Effector CD4-positive, alpha-beta T cell (primary cell): ENCODE data around the gene SCGB2B2.
"Not testable (repeated sequence)": the region's sequence is repeated elsewhere in the genome, so short reads cannot be mapped to it uniquely, and the experiment has no call there.

ENCODE experiments used
- DNase-seq: peaks from one replicate; pipeline ENCODE4 v3.0.0-alpha.2; 2020
- total RNA-seq: gene quantifications from one replicate; lab custom pipeline; 2026; lab: John Stamatoyannopoulos, UW

Gene SCGB2B2
- 1.5 reads per million for total RNA-seq

GRCh38 chr19:34676697-34677385 lies at the start of gene SCGB2B2:
Gene SCGB2B2, minus strand, starts transcription at chr19:34677159. Its CDS starts 82,596 bp downstream, at chr19:34594563.
- DNase-seq: peak; percentile 67

- no peak for DNase-seq
These were observed 48.4 kb upstream of the SCGB2B2 start for GRCh38 chr19:34725400-34725799.

DNA sequence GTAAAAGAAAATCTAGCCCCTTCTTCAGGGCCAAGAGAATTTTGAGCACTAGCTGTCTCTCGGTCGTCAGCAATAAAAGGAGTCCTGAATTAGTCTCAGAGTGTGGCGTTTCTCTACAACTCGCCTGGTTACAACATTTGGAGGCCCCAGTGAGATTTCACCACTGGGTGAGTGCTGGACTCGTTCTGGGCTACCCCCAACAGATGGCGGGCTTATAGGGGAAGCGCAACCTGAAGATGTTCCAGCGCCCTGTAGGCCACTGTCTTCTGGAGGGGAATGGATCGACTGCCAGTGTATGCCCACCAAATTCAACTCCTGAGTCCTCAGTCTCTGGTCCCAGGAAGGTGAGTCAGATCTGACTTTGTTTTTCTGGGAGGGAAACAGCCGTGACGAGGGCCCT lies 45.4 kb upstream of the SCGB2B2 start:
- no peak for DNase-seq

DNA sequence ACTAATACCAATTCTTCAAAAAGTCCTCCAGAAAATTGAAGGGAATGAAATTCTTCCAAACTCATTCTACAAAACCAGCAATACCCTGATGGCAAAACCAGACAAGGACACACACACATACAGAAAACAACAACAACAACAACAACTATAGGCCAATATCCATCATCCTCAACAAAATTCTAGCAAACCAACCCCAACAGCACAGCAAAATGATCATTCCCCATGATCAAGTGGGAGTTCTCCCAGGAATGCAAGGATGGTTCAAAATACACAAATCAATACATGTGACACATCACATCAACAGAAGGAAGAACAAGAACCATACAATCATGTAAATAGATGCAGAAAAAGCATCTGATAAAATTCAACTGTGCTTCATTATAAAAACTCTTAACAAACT lies 38.4 kb upstream of the SCGB2B2 start:
- no peak for DNase-seq

DNA sequence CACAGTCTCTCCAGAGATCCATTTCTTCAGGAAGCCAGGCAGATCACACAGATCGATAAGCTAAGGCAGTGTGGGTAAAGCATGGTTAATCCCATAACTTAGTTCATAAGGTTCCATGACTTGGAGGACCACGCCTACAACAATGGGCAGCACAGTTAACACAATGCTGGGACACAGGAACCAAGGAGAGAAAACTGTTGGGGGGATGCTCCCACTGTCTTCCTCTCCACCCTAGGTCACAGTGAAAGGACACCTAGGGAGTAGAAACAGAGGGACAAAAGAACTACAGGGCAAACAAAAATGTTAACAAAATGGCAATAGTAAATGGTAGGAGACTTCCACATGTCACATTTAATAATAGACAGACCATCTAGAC lies 36.3 kb upstream of the SCGB2B2 start:
- DNase-seq: no peak

GRCh38 chr19:34712395-34713261 lies 35.7 kb upstream of the SCGB2B2 start:
- peak; percentile 60 for DNase-seq

DNA sequence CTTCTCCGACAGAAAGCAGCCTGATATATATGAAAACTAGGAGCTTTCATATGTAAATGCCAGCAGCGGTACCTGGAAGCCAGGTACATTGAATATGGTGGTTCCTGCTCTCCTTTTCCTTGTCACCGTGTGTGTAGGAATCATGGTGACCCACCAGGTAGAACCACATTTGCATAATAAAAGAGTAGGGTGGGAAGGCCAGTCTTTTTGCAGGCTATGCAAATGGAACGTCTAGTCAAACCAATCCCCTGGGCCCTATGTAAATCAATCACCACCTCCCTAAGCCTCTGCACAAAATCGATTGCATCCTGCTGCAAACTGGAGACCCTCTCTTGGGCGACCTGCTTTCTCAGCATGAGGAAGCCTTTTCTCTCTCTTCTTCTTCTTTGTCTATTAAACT lies 34.9 kb upstream of the SCGB2B2 start:
- no peak for DNase-seq

- DNase-seq: no peak
These were observed 30.7 kb upstream of the SCGB2B2 start for GRCh38 chr19:34707661-34708060.

- no peak for DNase-seq
These were observed 15.6 kb upstream of the SCGB2B2 start for GRCh38 chr19:34692549-34692948.

DNA sequence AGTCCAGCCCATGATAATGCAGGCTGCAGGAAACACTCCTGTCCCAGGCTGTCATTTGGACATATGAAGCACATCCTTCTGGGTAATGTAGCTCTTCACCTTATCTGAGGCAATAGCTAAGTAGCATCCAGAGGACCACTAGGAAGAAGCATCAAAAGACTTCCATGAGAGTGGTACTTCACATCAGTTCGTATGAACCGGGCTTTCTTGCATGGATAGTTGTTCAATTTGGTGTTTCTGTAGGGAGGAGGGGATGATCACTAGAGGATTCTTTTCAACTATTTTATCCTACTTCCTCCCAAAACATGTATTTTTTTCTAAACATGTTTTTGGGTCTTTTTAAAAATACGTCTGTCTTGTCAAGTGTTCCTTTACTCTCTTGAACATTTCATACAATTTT lies 13.4 kb upstream of the SCGB2B2 start:
- DNase-seq: no peak

GRCh38 chr19:34688592-34688991 lies 11.6 kb upstream of the SCGB2B2 start:
- no peak for DNase-seq

DNA sequence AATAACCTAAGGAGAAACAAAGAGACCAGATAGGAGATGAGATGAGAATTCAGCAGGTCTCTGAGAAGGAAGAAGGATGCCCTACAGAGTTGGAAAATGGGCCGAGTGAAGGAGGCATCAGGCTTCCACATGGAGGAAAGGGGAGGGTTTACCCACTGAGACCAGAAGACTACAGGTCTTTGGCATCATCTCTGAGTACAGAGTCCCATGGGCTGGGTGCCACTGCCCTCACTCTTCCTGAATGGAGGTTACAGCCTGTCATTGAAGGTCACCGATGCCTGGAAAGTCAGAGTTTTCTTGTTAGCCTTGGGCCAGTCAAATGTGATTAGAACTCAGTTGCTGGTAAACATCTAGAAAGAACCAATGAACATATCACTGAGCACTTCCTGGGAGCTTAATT lies 10.4 kb upstream of the SCGB2B2 start:
- DNase-seq: no peak

GRCh38 chr19:34686455-34686854 lies 9.5 kb upstream of the SCGB2B2 start:
- DNase-seq: no peak

- not testable (repeated sequence) for DNase-seq
These were observed 8.3 kb upstream of the SCGB2B2 start for GRCh38 chr19:34685266-34685665.

GRCh38 chr19:34681478-34681877 lies 4.5 kb upstream of the SCGB2B2 start:
- DNase-seq: no peak

DNA sequence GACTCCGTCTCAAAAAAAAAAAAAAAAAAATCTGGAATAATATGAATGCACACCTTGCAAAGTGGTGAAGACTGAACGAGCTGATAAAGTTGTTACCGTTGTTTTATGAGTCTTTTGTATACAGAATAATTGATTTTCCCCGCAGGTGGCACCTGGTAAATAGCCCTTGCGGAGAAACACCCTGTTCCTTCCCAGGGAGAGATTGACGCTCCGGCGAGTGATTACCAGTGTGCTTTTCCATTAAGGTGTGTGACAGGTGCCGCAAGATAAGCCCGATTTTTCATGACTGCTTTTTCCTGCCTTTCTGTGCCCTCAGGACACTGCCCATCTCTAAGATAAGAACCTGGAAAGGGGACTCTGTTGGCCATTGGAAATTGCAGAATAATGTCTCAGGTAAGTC lies 1.5 kb upstream of the SCGB2B2 start:
- no peak for DNase-seq

- DNase-seq: no peak
These were observed 1.1 kb upstream of the SCGB2B2 start for GRCh38 chr19:34678085-34678412.

DNA sequence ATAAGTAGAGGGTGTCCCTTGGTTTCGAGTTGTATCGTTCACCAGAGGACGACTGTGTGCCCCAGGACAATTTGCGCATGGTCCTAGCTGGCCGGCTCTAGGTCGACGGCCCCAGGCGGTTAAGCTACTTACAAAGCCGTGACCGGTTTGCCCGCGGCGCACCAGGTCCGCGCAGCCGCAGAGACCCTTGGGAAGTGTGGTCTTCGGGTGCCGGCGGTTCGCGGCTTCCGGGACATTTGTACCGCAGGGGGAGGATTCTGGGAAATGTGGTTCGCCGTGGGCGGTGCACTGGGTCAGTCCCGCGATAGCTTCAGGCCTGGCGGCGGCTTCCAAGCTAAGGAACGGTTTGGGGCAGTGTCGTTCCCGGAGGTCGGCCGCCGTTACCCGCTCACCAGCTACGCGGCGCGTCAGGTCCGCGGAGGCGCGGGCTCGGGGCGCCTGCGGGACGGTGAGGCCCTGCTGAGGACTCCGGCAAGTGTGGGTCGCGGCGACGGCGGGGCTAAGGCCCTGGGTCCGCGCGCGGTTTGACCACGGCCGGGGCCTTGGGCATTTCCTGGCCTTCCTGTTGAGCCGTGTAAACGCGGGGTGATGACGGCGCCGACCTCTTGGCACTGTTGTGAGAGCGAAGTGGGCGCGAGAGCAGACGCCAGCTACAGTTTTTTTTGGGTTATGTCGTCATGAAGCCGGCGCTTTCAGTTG lies 576 bp upstream of the SCGB2B2 start, which contains the start of gene ZNF302:
Gene ZNF302 (plus strand): TSS at position 293 of the 699 bp plus-strand sequence. CDS start 1,127 bp downstream, outside the sequence.
- peak; percentile 88 for DNase-seq

GRCh38 chr19:34675919-34676318 lies 1.0 kb downstream of the SCGB2B2 start:
- no peak for DNase-seq

DNA sequence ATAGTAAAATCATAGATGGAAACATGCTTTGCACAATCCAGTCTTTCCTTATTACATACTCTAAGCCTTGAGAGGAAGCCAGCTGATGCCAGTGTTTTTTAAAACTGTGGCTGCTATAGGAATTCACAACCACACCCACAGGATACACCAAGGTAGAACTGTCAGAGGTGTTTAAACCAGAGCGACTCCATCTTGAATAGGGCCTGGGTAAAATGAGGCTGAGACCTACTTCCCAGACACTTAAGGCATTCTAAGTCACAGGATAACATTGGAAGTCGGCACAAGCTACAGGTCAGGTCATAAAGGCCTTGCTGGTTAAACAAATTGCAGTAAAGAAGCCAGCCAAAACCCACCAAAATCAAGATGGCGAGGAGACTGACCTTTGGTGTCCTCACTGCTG lies 1.7 kb downstream of the SCGB2B2 start:
- DNase-seq: no peak

GRCh38 chr19:34673590-34673989 lies 3.4 kb downstream of the SCGB2B2 start:
- DNase-seq: no peak

GRCh38 chr19:34671972-34672371 lies 5.0 kb downstream of the SCGB2B2 start:
- no peak for DNase-seq

GRCh38 chr19:34669305-34669704 lies 7.7 kb downstream of the SCGB2B2 start:
- no peak for DNase-seq

DNA sequence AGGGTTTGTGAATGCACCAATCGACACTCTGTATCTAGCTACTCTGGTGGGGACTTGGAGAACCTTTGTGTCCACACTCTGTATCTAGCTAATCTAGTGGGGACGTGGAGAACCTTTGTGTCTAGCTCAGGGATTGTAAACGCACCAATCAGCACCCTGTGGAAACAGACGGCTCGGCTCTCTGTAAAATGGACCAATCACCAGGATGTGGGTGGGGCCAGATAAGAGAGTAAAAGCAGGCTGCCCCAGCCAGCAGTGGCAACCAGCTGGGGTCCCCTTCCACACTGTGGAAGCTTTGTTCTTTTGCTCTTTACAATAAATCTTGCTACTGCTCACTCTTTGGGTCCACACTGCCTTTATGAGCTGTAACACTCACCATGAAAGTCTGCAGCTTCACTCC lies 8.3 kb downstream of the SCGB2B2 start:
- not testable (repeated sequence) for DNase-seq
